ENCODE data around the gene BICRA. TPM values are rescaled to one million over a fixed set of nuclear protein-coding genes. Genes with fewer than 3 reads are reported as not detected.

The BICRA gene
- total and polyA plus RNA-seq, 9 of the 15 experiments (the other 6 are each of a cell fraction or from before 2014, with no cell fraction given): 0.01 to 8.8 (median 1.2) TPM

DNA sequence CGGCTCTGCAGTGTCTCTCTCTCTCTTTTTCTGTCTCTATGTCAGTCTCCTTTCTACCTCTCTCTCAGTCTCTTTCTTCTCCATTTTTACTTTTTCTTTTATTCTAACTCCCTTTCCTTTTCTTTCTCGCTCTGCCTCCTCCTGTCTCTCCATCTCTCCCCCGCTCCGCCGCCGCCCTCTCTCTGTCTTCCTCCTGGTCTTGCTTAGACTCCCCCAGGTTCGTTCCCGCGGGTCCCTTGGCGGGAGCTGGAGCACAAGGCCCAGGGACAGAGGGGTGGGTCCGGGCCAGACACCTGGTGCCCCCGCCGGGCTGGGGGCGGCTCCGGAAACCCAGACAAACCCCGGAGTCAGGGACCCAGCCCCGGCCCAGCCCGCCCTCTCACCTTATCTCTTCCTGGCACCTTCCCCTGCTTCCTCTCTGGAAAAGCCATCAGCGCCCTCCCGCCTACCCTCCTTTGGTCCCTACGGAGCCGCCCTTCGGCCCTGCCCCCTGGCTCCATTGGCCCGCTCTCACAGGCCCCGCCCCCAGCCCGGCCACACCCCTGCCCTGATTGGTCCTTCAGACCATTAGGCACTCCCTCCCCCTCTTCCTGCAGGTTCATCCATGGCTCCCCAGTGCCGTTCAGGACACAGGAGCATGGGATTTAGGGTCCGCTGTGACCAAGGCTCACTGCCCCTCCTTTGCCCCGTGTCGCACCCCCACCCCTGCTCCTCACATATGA, 121.0 kb downstream of the BICRA start (continued):
- TF ChIP-seq, protein P1, sequence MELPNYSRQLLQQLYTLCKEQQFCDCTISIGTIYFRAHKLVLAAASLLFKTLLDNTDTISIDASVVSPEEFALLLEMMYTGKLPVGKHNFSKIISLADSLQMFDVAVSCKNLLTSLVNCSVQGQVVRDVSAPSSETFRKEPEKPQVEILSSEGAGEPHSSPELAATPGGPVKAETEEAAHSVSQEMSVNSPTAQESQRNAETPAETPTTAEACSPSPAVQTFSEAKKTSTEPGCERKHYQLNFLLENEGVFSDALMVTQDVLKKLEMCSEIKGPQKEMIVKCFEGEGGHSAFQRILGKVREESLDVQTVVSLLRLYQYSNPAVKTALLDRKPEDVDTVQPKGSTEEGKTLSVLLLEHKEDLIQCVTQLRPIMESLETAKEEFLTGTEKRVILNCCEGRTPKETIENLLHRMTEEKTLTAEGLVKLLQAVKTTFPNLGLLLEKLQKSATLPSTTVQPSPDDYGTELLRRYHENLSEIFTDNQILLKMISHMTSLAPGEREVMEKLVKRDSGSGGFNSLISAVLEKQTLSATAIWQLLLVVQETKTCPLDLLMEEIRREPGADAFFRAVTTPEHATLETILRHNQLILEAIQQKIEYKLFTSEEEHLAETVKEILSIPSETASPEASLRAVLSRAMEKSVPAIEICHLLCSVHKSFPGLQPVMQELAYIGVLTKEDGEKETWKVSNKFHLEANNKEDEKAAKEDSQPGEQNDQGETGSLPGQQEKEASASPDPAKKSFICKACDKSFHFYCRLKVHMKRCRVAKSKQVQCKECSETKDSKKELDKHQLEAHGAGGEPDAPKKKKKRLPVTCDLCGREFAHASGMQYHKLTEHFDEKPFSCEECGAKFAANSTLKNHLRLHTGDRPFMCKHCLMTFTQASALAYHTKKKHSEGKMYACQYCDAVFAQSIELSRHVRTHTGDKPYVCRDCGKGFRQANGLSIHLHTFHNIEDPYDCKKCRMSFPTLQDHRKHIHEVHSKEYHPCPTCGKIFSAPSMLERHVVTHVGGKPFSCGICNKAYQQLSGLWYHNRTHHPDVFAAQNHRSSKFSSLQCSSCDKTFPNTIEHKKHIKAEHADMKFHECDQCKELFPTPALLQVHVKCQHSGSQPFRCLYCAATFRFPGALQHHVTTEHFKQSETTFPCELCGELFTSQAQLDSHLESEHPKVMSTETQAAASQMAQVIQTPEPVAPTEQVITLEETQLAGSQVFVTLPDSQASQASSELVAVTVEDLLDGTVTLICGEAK (IDR thresholded peaks at IDR 0.05): peak; percentile 22; the same call in 1 of the 2 replicates
- TF ChIP-seq, protein P1 (CRISPR knock-in tag; IDR thresholded peaks at IDR 0.05): no peak
- TF ChIP-seq, protein P2, sequence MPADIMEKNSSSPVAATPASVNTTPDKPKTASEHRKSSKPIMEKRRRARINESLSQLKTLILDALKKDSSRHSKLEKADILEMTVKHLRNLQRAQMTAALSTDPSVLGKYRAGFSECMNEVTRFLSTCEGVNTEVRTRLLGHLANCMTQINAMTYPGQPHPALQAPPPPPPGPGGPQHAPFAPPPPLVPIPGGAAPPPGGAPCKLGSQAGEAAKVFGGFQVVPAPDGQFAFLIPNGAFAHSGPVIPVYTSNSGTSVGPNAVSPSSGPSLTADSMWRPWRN (IDR thresholded peaks at IDR 0.05; ENCODE audit: low read depth): no peak
- peak; percentile 76 for TF ChIP-seq MBD2 (IDR thresholded peaks at IDR 0.05; ENCODE audit: borderline replicate concordance, low read depth)
- TF ChIP-seq, protein P3, sequence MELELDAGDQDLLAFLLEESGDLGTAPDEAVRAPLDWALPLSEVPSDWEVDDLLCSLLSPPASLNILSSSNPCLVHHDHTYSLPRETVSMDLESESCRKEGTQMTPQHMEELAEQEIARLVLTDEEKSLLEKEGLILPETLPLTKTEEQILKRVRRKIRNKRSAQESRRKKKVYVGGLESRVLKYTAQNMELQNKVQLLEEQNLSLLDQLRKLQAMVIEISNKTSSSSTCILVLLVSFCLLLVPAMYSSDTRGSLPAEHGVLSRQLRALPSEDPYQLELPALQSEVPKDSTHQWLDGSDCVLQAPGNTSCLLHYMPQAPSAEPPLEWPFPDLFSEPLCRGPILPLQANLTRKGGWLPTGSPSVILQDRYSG (tag; conservative IDR thresholded peaks at IDR 0.05; ENCODE audit: low read depth): no peak
- 0 out of 2 replicates have a peak, but pooled peaks have one; percentile 20 for TF ChIP-seq PML (IDR thresholded peaks at IDR 0.05; ENCODE audit: low read length)
- TF ChIP-seq RBM22 (IDR thresholded peaks at IDR 0.05; ENCODE audit: low read depth, low read length, poor library complexity, severe bottlenecking): no peak
- no peak for TF ChIP-seq BACH1 (tag; IDR thresholded peaks at IDR 0.05)
- TF ChIP-seq SMARCC2 (IDR thresholded peaks at IDR 0.05; ENCODE audit: low read depth): peak; percentile 71; the same call in 1 of the 2 replicates
- TF ChIP-seq CBX1 (IDR thresholded peaks at IDR 0.05; ENCODE audit: low read depth): peak; percentile 88
- TF ChIP-seq PTRF (tag; IDR thresholded peaks at IDR 0.05): no peak
- TF ChIP-seq, protein P4, sequence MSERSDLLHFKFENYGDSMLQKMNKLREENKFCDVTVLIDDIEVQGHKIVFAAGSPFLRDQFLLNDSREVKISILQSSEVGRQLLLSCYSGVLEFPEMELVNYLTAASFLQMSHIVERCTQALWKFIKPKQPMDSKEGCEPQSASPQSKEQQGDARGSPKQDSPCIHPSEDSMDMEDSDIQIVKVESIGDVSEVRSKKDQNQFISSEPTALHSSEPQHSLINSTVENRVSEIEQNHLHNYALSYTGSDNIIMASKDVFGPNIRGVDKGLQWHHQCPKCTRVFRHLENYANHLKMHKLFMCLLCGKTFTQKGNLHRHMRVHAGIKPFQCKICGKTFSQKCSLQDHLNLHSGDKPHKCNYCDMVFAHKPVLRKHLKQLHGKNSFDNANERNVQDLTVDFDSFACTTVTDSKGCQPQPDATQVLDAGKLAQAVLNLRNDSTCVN (CRISPR knock-in tag; IDR thresholded peaks at IDR 0.05): no peak
- peak; percentile 35 for TF ChIP-seq POLR2B (IDR thresholded peaks at IDR 0.05; ENCODE audit: low read depth, partially characterized antibody)
- TF ChIP-seq TRIM24 (IDR thresholded peaks at IDR 0.05): peak in 1 of 2 experiments; percentile 25; a peak in 1 of 4 replicates

All from K562 (cell line).